Measurements from ENCODE around the gene MEAF6. TPM values are rescaled to one million over a fixed set of nuclear protein-coding genes. Genes with fewer than 3 reads are reported as not detected.

MEAF6 gene
- total RNA-seq, 2 donors from 2014 or later: 49.2 to 53.2 TPM

DNA sequence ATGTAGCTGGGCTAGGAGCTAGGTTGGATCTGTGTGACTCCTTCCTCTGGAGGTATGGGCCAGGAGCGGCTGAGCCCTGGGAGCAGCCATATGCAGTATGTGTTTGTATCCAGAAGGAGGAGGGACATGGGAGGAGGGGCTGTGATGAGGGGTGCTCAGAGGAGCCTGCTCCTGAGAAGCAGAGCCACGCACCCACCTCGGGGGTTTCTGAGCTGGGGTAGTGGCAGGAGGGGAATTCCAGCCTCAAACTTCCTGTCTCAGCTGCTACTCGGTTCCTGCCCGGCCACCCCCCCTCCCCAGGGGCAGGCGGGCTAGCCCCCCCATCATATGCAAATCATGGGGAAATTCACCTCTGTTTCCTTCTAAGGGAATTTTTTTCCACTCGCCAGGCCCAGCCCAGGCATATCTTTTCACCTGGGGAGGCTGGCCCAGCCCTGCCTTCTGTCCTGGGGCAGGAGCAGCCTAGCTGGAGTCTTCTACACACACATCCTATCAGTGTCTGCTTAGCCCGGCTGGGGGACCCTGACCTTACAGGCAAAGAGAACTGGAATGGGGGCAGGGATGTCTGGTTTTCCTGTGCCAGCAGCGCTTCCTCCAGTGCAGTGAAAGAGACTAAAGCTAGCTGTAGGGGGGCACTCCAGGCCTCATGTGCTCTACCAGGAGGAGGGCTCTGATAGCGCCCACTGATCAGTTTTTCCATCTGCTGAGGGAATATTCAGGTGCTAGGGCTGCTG is 37.2 kb downstream of the MEAF6 start:
- peaks cover 56 to 60% of the 10 kb centered on the region in 2 donors for H3K4me1 Mint-ChIP-seq (ENCODE audit: low read depth in 2 of 2)
- no peaks in the 10 kb centered on the region for H3K27me3 Mint-ChIP-seq
- no peaks in the 10 kb centered on the region for H3K9me3 Mint-ChIP-seq
- H3K4me3 Mint-ChIP-seq: peak overlapping the region; percentile 90
- ATAC-seq (peak; percentile 54 to 66), DNase-seq (ENCODE audit: low spot score) (peak; percentile 94)
- peak overlapping the region; percentile 99 for H3K27ac Mint-ChIP-seq
- H3K36me3 Mint-ChIP-seq: peaks cover 33% of the 10 kb centered on the region

DNA sequence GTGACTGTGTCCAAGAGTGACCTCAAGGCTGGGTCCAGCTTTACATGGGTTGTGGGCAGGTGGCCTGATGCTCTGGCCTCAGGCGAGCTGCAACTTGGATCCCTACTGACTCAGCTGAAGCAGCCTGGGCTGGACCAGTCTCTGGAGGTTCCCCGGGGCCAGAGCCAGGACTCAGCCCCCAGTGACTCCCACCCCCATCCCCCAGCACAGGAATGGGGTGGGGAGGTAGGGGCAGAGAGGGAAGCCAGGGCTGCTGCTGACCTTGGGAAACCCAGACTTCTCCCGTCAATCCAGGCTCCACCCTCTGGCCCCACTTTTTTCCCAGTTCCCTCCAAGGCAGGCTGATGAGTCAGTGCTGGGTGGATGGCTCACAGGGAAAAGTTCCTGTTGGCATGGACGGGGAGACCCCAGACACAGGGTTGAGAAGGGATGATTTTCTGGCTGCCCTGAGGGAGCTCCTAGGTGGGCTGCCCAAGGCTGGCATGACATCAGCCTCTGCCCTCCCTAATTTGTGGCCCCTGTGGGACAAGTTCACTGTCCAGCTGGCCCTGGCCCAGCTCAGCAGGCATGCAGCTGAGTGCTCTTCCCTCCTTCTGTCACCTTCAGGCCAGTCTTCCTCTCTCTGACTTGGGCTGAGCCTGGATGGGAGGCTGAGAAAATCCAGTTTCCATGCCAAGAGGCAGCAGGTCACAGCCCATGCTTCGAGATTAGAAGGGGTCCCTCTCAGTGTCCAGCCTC is 37.9 kb downstream of the MEAF6 start:
- peaks cover 33% of the 10 kb centered on the region for H3K36me3 Mint-ChIP-seq
- ATAC-seq (no peak), DNase-seq (ENCODE audit: low spot score) (no peak)
- H3K27me3 Mint-ChIP-seq: no peaks in the 10 kb centered on the region
- H3K4me3 Mint-ChIP-seq: peak overlapping the region; percentile 90
- H3K9me3 Mint-ChIP-seq: no peaks in the 10 kb centered on the region
- peak overlapping the region; percentile 99 for H3K27ac Mint-ChIP-seq
- H3K4me1 Mint-ChIP-seq (ENCODE audit: low read depth in 2 of 2): peaks cover 56 to 63% of the 10 kb centered on the region in 2 donors

DNA sequence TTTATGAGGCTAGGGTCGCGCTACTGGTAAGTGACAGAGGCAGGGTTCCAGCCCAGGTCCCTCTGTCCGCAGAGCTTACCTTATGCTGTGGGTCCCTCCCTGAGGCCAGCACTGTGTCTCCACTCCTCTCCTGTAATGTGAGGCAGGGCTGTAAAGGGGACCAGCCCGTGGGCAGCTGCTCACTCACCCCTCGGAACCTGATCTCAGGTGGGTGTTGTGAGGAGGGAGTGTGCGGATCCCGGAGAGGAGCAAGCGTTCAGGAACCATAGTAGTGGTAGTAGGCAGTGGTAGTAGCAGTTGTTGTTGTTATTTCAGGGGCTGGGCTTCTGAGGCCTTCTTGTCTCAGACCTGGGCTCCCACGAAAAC is 38.5 kb downstream of the MEAF6 start:
- Mint-ChIP-seq H3K9me3 (no peaks in the 10 kb centered on the region), H3K27me3 (no peaks in the 10 kb centered on the region), H3K4me3 (peak overlapping the region; percentile 90), H3K36me3 (peaks cover 33% of the 10 kb centered on the region), H3K4me1 (ENCODE audit: low read depth in 2 of 2) (peaks cover 53 to 58% of the 10 kb centered on the region in 2 donors), H3K27ac (peak overlapping the region; percentile 99)
- DNase-seq (ENCODE audit: low spot score): no peak
- ATAC-seq: no peak

DNA sequence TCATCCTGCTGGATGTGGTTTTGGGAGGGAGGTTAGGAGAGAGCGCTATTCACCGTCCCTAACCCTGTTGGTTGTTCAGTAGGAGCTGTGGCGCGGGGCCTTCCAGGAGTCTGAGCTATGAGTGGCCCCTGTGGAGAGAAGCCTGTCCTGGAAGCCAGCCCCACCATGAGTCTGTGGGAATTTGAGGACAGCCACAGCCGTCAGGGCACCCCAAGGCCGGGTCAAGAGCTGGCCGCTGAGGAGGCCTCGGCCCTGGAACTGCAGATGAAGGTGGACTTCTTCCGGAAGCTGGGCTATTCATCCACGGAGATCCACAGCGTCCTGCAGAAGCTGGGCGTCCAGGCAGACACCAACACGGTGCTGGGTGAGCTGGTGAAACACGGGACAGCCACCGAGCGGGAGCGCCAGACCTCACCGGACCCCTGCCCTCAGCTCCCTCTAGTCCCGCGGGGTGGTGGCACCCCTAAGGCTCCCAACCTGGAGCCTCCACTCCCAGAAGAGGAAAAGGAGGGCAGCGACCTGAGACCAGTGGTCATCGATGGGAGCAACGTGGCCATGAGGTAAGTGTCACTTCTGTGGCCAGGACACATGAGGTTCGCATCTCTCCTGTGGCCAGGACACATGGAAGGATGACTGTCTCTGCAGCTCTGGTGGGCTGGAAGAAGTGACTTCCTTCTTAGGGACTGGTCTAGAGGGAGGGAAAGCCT is 39.0 kb downstream of the MEAF6 start:
- peaks cover 50 to 57% of the 10 kb centered on the region in 2 donors for H3K4me1 Mint-ChIP-seq (ENCODE audit: low read depth in 2 of 2)
- DNase-seq (ENCODE audit: low spot score) (no peak), ATAC-seq (no peak)
- peak overlapping the region; percentile 99 for H3K27ac Mint-ChIP-seq
- no peaks in the 10 kb centered on the region for H3K27me3 Mint-ChIP-seq
- H3K4me3 Mint-ChIP-seq: peak overlapping the region; percentile 90
- H3K36me3 Mint-ChIP-seq: peaks cover 33% of the 10 kb centered on the region
- no peaks in the 10 kb centered on the region for H3K9me3 Mint-ChIP-seq

DNA sequence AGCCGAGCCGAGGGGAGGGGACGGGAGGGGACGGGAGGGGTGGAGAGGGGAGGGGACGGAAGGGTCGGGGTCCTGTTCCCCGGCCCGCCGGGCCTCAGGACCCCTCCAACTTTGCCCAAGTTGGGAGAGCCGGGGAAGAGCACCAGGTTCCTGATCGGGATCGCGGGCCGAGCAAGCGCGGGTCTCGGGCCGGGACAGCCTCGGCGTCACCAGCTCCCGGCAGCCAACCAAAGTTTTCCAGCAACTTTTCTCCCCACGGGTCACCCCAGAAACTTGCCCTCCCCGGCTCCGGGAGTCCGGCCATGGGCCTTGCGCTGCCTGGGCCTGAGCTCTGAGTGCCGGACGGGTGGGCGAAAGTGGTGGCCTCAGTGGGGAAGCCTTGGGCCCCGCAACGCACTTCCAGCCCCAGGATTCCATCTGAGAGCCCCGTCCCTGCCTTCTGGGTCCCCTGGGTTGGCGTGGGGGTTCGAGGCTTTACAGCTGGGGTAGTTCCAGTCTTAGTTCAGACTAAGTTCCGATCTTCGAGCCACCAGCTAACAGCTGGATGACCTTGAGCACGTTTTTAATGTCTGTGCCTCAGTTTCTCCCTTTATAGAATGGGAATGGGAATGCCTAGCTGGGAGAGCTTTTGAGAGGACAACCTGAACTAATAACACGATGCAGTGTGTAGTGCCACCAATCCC is 39.7 kb downstream of the MEAF6 start:
- Mint-ChIP-seq H3K36me3 (peaks cover 33% of the 10 kb centered on the region), H3K27ac (peak overlapping the region; percentile 99), H3K4me3 (peak overlapping the region; percentile 90), H3K27me3 (no peaks in the 10 kb centered on the region), H3K4me1 (ENCODE audit: low read depth in 2 of 2) (peaks cover 48 to 60% of the 10 kb centered on the region in 2 donors), H3K9me3 (no peaks in the 10 kb centered on the region)
- peak in 1 of 2 donors; percentile 0 for ATAC-seq
- DNase-seq (ENCODE audit: low spot score): no peak

DNA sequence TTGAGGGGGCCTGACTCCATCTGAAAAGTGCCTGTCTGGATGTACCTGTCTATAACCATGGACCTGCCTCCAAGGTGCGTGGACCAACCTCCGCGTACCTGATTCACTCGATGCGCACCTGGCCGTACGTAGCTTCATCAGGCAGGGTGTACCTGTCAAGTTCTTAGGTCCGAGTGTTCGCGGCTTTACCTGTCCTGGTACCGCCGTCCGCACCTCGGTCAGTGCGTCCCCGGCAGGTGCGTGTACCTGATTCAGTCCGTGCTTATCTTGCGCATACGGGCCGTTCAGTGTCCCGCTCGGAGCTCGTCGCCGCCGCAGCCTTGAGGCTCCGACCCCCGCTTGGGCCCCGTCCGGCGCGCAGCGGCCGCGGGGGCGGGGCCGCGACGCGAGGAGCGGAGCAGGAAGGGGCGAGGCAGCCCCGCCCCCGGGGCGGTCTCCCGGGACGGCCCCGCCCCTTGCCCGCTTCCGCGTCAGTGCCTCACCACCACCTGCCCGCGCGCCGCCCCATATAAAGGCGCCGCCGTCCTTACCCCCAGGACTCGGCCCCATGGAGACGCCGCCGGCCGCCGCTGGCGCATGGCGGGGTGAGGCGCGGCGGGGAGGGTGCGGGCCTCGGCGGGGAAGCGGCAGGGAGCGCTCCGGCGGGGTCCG is 40.4 kb downstream of the MEAF6 start, which contains the start of gene ZC3H12A:
Gene ZC3H12A (plus strand): TSS at position 535 of the 651 bp plus-strand sequence. CDS start 917 bp downstream, outside the sequence.
- peak; percentile 97 for DNase-seq (ENCODE audit: low spot score)
- Mint-ChIP-seq H3K4me1 (ENCODE audit: low read depth in 2 of 2) (peaks cover 54 to 60% of the 10 kb centered on the region in 2 donors), H3K27me3 (no peaks in the 10 kb centered on the region), H3K9me3 (no peaks in the 10 kb centered on the region), H3K4me3 (peak within 1 kb of the TSS; percentile 90), H3K36me3 (peaks cover 28% of the 10 kb centered on the region), H3K27ac (peak within 1 kb of the TSS; percentile 99)
- peak; percentile 83 to 85 for ATAC-seq

DNA sequence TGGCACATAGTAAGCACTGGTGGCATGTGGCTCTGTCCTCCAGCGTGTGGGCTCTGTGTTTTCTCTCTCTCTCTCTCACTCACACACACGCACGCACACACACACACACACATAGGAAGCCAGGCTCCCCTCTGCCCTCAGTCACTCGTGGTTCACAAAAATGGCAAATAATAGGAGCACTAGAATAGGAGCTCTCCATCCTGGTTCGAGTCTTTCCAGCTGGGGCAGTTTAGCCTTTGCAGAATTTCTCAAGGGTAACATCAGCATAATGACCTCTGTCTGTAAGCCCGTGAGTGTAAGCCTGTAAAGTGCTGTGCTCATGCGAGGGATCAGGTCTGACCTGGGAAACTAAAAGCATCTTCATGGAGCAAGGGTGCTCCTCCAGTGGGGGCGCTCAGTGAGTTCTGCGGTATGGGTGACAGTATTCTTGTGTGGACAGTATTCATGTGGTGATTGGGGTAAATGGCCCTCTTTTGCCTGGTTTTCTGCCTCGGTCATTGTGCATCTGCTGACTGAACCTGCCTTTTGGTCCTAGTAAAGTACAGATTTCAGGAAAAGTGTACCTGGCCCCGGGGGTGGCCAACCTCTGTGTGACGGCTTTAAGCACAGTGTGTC is 41.0 kb downstream of the MEAF6 start:
- H3K4me1 Mint-ChIP-seq (ENCODE audit: low read depth in 2 of 2): peaks cover 50 to 55% of the 10 kb centered on the region in 2 donors
- H3K27ac Mint-ChIP-seq: peak overlapping the region; percentile 66 to 77
- no peaks in the 10 kb centered on the region for H3K27me3 Mint-ChIP-seq
- H3K4me3 Mint-ChIP-seq: peak overlapping the region; percentile 90
- H3K36me3 Mint-ChIP-seq: peaks cover 22% of the 10 kb centered on the region
- ATAC-seq (no peak), DNase-seq (ENCODE audit: low spot score) (no peak)
- no peaks in the 10 kb centered on the region for H3K9me3 Mint-ChIP-seq

DNA sequence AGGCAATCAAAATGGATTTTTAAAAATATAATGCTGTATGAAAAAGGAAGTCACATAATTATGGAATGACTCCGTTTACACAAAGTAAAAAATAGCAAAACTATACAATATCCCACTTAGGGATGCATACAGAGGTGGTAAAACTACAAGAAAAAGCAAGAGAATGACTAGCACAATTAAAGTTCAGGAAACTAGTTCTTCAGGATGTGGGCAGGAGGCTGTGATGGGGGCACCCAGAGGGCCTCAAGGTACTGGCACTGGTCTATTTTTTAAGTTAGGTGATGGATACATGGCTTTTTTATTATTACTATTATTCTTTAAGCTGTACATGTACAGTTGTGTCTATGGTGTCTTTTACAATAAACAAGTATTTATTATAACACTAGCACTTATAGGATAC is 41.6 kb downstream of the MEAF6 start:
- Mint-ChIP-seq H3K9me3 (no peaks in the 10 kb centered on the region), H3K27ac (peak overlapping the region; percentile 66 to 77), H3K4me3 (peak overlapping the region; percentile 90), H3K27me3 (no peaks in the 10 kb centered on the region), H3K4me1 (ENCODE audit: low read depth in 2 of 2) (peaks cover 46 to 50% of the 10 kb centered on the region in 2 donors), H3K36me3 (peaks cover 17% of the 10 kb centered on the region)
- ATAC-seq (no peak), DNase-seq (ENCODE audit: low spot score) (no peak)

DNA sequence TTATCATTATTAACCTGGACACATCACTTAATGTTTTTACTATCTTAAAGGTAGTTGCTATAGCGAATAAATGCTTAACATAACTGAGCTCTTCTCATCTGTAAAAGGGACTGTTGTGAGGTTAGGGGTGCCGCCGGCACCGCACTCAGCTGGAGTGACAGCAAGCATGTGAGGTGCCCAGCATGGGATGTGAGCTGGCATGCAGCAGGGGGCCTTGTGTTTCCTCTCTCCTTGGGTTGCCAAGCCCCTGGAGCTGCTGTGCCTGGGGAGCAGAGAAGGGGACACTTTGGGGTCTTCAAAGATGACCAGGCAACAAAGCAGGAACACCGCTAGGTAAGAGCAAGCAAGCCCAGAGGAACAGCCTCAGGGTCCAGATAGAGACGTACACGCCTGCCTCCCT is 42.3 kb downstream of the MEAF6 start:
- H3K27ac Mint-ChIP-seq: peak overlapping the region; percentile 66 to 77
- no peak for DNase-seq (ENCODE audit: low spot score)

DNA sequence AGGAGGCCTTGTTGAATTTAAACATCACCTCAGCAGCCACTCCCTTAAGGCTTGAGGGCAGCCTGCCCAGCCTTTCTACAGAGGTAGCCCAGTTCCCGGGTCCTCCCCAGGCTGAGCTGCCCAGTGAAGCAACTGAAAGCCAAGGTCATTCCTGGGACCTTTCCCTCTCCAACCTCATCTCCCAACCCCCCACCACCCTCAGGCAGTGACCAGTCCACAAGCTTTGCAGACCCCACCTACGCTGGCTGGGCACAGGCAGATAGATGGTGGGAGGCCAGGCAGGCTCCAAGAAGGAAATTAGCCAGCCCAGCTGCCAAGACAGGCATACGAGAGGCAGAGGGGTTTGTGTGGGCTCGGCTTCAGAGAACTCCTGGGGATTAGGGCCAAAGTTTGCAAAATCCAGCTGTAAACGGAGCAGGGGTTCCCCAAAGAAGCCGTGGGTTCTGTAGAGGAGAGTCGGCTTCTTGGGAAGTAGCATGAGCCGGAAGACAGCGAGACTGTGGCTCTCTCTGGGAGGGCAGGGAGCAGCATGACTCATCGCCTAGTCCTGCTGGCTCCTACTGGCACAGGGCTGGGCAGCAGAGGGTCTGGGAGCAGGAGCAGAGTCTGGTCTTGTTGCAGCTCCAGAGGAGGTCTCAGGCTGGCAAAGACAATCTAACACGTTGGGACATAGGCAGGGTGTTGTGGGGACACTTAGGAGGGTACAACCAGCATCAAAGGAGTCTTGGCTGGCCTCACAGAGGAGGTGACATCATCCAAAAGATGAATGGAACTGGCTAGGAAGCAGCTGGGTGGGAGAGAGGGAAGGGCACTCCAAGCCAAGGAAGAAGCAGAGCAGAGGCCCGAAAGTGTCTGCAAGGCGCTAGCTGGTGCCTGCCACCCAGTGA is 43.0 kb downstream of the MEAF6 start:
- peaks cover 39 to 41% of the 10 kb centered on the region in 2 donors for H3K4me1 Mint-ChIP-seq (ENCODE audit: low read depth in 2 of 2)
- H3K27me3 Mint-ChIP-seq: no peaks in the 10 kb centered on the region
- H3K27ac Mint-ChIP-seq: peak overlapping the region; percentile 66 to 77
- ATAC-seq (no peak), DNase-seq (ENCODE audit: low spot score) (no peak)
- no peaks in the 10 kb centered on the region for H3K9me3 Mint-ChIP-seq
- H3K4me3 Mint-ChIP-seq: peak overlapping the region; percentile 90
- peaks cover 12% of the 10 kb centered on the region for H3K36me3 Mint-ChIP-seq

More for the DNA sequence above, 42.3 kb downstream of the MEAF6 start:
- peaks cover 42 to 45% of the 10 kb centered on the region in 2 donors for H3K4me1 Mint-ChIP-seq (ENCODE audit: low read depth in 2 of 2)
- H3K9me3 Mint-ChIP-seq: no peaks in the 10 kb centered on the region
- peak overlapping the region; percentile 90 for H3K4me3 Mint-ChIP-seq
- H3K36me3 Mint-ChIP-seq: peaks cover 12% of the 10 kb centered on the region
- H3K27me3 Mint-ChIP-seq: no peaks in the 10 kb centered on the region
- ATAC-seq: no peak

DNA sequence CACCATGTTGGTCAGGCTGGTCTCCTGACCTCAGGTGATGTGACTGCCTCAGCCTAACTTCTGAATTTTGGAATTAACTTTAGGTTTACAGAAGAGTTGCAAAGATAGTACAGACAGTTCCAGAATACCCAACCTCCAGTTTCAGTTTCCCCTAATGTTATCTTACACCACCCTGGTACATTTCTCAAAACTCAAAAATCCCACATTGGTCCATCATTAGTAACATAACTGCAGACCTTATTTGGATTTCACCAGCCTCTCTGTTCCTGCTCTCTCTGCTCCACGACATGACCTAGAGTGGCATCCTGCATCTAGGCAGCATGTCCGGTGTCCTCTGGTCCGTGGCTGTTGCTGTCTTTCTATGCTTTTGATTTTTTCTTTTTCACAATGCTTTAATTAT is 45.2 kb downstream of the MEAF6 start:
- H3K27ac Mint-ChIP-seq: peak overlapping the region in 1 of 2 donors; percentile 80
- DNase-seq (ENCODE audit: low spot score) (no peak), ATAC-seq (no peak)
- H3K27me3 Mint-ChIP-seq: no peaks in the 10 kb centered on the region
- no peak overlapping the region for H3K4me3 Mint-ChIP-seq
- H3K9me3 Mint-ChIP-seq: no peaks in the 10 kb centered on the region
- peaks cover 32 to 33% of the 10 kb centered on the region in 2 donors for H3K4me1 Mint-ChIP-seq (ENCODE audit: low read depth in 2 of 2)
- no peaks in the 10 kb centered on the region for H3K36me3 Mint-ChIP-seq

DNA sequence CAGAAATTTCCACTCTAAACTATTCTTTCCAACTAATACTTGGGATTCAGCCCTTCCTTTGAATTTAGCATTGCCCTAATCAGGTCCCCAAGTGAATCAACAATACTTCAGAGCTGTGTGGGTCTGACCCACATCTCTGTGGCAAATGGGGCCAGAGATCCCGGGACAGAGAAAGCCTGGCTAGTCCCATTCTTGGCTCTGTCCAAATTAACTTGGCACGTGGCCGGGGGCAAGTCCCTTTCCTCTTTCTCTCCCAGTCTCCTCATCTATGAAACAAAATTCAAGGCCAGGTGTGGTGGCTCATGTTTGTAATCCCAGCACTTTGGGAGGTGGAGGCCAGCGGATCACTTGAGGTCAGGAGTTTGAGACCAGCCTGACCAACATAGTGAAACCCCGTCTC is 46.5 kb downstream of the MEAF6 start:
- Mint-ChIP-seq H3K27ac (peak overlapping the region in 1 of 2 donors; percentile 23), H3K4me3 (no peak overlapping the region), H3K27me3 (no peaks in the 10 kb centered on the region), H3K9me3 (no peaks in the 10 kb centered on the region), H3K36me3 (no peaks in the 10 kb centered on the region), H3K4me1 (ENCODE audit: low read depth in 2 of 2) (peaks cover 24 to 25% of the 10 kb centered on the region in 2 donors)
- ATAC-seq (no peak), DNase-seq (ENCODE audit: low spot score) (no peak)
